ENCODE measurements around the gene HIGD1C.

The HIGD1C gene

GRCh38 chr12:51009056-51009440 is 56.7 kb downstream of the HIGD1C start:
- H3K4me2 ChIP-seq (ENCODE audit: low read length): peak overlapping the region; percentile 12; the same call in 1 of the 2 replicates
- no peaks in the 10 kb centered on the region for H3F3A ChIP-seq (ENCODE audit: insufficient read depth, low read length)
- no peak overlapping the region for H3K27ac ChIP-seq (ENCODE audit: low read depth, low read length, poor library complexity, severe bottlenecking)
- peaks cover 13% of the 10 kb centered on the region for H3K4me1 ChIP-seq (ENCODE audit: insufficient read depth, low read length, severe bottlenecking)
- H2AFZ ChIP-seq (ENCODE audit: low read length): no peak overlapping the region
- no peaks in the 10 kb centered on the region for H3K9me3 ChIP-seq (ENCODE audit: low read length)
- no peak overlapping the region for H3K4me3 ChIP-seq (ENCODE audit: low read depth, low read length, poor library complexity, severe bottlenecking)
- no peaks in the 10 kb centered on the region for H4K20me1 ChIP-seq (ENCODE audit: insufficient read depth, low read length)
- H3K36me3 ChIP-seq (ENCODE audit: insufficient read depth, low read length): peaks cover 32% of the 10 kb centered on the region
- no peak overlapping the region; the same call in 1 of the 2 replicates for H3K9ac ChIP-seq (ENCODE audit: low read length)
- no peaks in the 10 kb centered on the region for H3K9me2 ChIP-seq (ENCODE audit: low read depth, low read length)
- 0 out of 2 replicates have a peak, but pooled peaks cover 5% of the 10 kb centered on the region for H3K79me2 ChIP-seq (ENCODE audit: insufficient read depth, low read length)
- H3K27me3 ChIP-seq (ENCODE audit: insufficient read depth, low read length): no peaks in the 10 kb centered on the region
- TF ChIP-seq, protein P1, sequence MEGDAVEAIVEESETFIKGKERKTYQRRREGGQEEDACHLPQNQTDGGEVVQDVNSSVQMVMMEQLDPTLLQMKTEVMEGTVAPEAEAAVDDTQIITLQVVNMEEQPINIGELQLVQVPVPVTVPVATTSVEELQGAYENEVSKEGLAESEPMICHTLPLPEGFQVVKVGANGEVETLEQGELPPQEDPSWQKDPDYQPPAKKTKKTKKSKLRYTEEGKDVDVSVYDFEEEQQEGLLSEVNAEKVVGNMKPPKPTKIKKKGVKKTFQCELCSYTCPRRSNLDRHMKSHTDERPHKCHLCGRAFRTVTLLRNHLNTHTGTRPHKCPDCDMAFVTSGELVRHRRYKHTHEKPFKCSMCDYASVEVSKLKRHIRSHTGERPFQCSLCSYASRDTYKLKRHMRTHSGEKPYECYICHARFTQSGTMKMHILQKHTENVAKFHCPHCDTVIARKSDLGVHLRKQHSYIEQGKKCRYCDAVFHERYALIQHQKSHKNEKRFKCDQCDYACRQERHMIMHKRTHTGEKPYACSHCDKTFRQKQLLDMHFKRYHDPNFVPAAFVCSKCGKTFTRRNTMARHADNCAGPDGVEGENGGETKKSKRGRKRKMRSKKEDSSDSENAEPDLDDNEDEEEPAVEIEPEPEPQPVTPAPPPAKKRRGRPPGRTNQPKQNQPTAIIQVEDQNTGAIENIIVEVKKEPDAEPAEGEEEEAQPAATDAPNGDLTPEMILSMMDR (IDR thresholded peaks at IDR 0.05; ENCODE audit: low read length): no peak
- no peak for TF ChIP-seq EZH2 (IDR thresholded peaks at IDR 0.05; ENCODE audit: borderline replicate concordance, low read length)

DNA sequence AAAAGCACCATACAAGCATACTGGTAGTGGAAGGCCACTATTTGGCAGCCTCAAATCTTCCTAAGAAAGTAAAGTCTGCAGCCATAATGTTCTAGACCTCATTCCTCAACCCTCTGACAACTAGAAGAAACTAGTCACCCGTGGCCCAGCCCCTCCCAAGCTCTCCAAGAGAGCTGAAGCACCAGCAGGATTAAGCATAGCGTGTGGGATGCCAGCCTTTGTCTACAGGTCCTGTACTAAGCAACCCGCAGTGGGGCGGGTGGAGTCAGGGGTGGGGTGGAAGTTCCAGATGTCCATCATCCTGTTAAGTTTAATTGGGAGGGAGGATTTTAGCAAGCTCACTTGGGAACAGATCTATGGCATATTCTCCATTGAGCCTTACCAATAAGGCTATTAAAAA is 59.6 kb downstream of the HIGD1C start:
- no peak overlapping the region for H3K4me2 ChIP-seq (ENCODE audit: low read length)

DNA sequence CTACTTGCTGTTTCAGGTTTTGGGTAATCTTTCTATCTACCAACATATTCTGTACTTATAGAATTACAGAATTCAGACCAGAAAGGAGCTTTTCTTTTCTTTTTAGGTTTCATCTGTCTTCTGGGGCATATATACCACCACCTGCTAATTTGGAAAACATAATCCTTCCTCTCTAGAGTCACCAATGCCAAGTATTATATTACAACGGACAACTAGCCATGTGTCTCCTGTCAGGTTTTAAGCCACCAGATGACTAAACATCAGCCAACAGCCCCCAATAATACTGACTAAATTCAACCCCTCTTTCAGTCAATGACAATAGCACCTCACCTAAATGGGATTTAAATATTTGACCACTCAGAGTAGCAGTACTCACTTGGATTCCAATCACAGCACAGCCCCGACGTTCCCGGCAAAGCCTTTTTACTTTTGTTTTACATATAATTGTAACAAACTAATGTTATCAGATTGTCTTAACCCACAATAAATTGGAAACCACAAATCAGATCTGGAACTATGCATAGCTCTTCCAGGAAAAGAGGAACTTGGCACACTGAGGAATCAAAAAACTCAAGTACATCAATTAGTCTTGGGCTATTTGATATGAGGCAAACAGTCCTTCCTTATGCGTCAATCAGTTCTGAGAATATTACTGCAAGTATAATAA is 60.4 kb downstream of the HIGD1C start:
- no peak overlapping the region for H3K9ac ChIP-seq (ENCODE audit: low read length)
- no peaks in the 10 kb centered on the region for H3F3A ChIP-seq (ENCODE audit: insufficient read depth, low read length)
- H3K9me3 ChIP-seq (ENCODE audit: low read length): no peaks in the 10 kb centered on the region
- no peaks in the 10 kb centered on the region for H3K9me2 ChIP-seq (ENCODE audit: low read depth, low read length)
- peaks cover 13% of the 10 kb centered on the region for H3K4me1 ChIP-seq (ENCODE audit: insufficient read depth, low read length, severe bottlenecking)
- peaks cover 24% of the 10 kb centered on the region for H3K79me2 ChIP-seq (ENCODE audit: insufficient read depth, low read length)
- no peaks in the 10 kb centered on the region for H4K20me1 ChIP-seq (ENCODE audit: insufficient read depth, low read length)
- no peak overlapping the region for H2AFZ ChIP-seq (ENCODE audit: low read length)
- no peak overlapping the region for H3K4me2 ChIP-seq (ENCODE audit: low read length)
- H3K27ac ChIP-seq (ENCODE audit: low read depth, low read length, poor library complexity, severe bottlenecking): no peak overlapping the region
- H3K27me3 ChIP-seq (ENCODE audit: insufficient read depth, low read length): no peaks in the 10 kb centered on the region
- H3K36me3 ChIP-seq (ENCODE audit: insufficient read depth, low read length): peaks cover 3% of the 10 kb centered on the region; the same call in 1 of the 2 replicates
- H3K4me3 ChIP-seq (ENCODE audit: low read depth, low read length, poor library complexity, severe bottlenecking): no peak overlapping the region
- TF ChIP-seq, protein P1 (IDR thresholded peaks at IDR 0.05; ENCODE audit: low read length): no peak
- TF ChIP-seq EZH2 (IDR thresholded peaks at IDR 0.05; ENCODE audit: borderline replicate concordance, low read length): no peak

More for the DNA sequence above, 59.6 kb downstream of the HIGD1C start:
- H3K27me3 ChIP-seq (ENCODE audit: insufficient read depth, low read length): no peaks in the 10 kb centered on the region
- H3K4me1 ChIP-seq (ENCODE audit: insufficient read depth, low read length, severe bottlenecking): peaks cover 13% of the 10 kb centered on the region
- H3K27ac ChIP-seq (ENCODE audit: low read depth, low read length, poor library complexity, severe bottlenecking): no peak overlapping the region
- H3K9me2 ChIP-seq (ENCODE audit: low read depth, low read length): no peaks in the 10 kb centered on the region
- no peak overlapping the region for H3K9ac ChIP-seq (ENCODE audit: low read length)
- H4K20me1 ChIP-seq (ENCODE audit: insufficient read depth, low read length): no peaks in the 10 kb centered on the region
- H3K9me3 ChIP-seq (ENCODE audit: low read length): no peaks in the 10 kb centered on the region
- H3K36me3 ChIP-seq (ENCODE audit: insufficient read depth, low read length): peaks cover 10% of the 10 kb centered on the region
- TF ChIP-seq, protein P1 (IDR thresholded peaks at IDR 0.05; ENCODE audit: low read length): no peak
- TF ChIP-seq EZH2 (IDR thresholded peaks at IDR 0.05; ENCODE audit: borderline replicate concordance, low read length): no peak
- H2AFZ ChIP-seq (ENCODE audit: low read length): no peak overlapping the region
- H3F3A ChIP-seq (ENCODE audit: insufficient read depth, low read length): no peaks in the 10 kb centered on the region
- H3K4me3 ChIP-seq (ENCODE audit: low read depth, low read length, poor library complexity, severe bottlenecking): no peak overlapping the region
- peaks cover 17% of the 10 kb centered on the region for H3K79me2 ChIP-seq (ENCODE audit: insufficient read depth, low read length)
